ENCODE data around the gene FZD2. TPM values are rescaled to one million over a fixed set of nuclear protein-coding genes. Genes with fewer than 3 reads are reported as not detected.
"Not testable (repeated sequence)": the region's sequence is repeated elsewhere in the genome, so short reads cannot be mapped to it uniquely, and the experiment has no call there.

Gene FZD2
- total RNA-seq: 7.7 TPM

DNA sequence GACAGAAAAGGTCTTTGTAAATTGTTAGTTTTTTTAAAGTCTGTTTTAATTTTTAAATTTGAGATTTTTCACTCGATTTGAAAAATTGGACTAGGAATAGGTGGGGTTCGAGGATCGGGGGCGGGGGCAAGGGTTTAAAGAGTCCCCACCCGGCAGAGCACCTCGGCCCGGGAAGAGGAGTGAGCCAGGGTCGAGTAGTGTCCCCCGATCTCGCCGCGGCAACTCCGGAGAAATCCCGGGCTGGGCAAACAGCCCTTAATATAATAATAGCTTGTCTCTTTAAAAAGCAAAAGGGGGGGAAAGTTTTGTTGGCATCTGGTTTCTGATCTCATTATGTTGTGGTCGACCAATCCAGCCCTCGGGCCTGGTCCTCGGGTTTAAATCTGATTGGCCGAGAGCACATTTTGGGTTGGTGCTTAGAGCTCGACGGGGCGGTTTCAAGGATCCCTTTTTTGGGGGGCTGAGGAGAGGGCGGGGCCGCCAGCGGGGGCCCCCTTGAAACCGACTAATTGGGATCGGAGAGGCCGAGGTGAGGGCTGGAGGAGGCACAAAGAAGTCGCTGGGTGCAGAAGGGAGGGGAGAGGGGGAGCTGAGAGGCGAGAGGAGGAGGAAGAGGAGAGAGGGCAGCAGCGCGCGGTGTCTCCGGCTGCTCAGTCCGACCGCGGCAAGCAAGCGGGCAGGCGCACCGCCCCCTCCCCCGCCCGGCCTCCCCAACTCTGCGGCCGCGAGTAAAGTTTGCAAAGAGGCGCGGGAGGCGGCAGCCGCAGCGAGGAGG lies at the start of gene FZD2:
Gene FZD2, plus strand, starts transcription at position 653 of the 775 bp plus-strand sequence. CDS start 205 bp downstream, outside the sequence.
- peak; percentile 85 for DNase-seq (ENCODE audit: low spot score)

DNA sequence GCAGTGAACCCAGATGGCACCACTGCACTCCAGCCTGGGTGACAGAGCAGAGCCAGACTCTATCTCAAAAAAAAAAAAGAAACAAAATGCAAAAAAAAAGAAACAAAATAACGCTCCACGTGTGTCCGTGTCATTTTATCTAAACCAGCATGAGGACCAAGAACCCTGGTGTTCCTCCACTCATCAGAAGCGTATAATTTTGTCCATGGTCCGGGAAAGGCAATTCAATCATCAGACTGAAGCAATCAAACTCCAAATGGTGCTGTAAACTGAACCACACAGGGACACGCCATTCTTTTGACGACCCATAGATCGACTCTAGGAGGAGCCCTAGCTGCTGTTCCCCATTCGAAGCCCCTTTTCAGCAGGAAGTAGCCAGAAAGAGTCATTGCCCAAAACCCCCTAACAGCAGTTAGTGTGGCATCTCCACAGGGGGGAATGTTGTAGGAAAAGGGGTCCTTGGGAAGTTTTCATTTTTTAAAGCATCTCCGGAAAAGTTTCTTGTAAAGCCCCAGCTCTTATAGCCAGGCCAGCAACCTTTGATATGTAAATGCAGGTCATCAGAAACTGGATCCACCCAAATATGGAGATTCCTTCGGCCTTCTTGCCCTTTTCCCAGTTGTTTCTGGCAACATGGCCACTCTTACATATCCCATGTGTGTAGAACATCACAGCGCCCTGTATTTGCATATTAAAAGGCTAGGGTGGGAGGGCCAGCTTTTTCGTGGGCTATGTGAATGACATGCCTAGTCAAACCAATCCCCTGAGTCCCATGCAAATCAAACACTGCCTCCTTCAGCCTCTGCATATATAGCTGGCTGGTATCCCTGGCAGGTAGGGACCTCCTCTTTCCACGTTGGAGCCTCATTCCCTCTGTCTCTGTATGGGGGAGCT lies 45.8 kb upstream of the FZD2 start:
- DNase-seq (ENCODE audit: low spot score): not testable (repeated sequence)

DNA sequence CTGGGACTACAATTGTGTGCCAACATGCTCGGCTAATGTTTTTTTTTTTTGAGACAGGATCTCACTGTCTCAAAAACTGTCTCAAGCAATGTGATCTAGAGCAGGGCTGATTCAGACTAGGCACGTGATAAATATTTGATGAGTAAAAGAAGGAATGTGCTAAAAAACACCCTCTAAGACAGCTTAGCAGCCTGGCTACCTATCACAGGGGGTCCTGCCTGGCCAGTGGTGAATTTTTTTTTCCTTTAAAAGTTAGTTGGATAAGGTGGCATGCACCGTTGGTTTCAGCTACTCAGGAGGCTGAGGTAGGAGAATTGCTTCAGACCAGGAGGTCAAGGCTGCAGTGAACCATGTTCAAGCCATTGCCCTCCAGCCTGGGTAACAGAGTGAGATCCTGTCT lies 39.3 kb upstream of the FZD2 start:
- no peak for DNase-seq (ENCODE audit: low spot score)

DNA sequence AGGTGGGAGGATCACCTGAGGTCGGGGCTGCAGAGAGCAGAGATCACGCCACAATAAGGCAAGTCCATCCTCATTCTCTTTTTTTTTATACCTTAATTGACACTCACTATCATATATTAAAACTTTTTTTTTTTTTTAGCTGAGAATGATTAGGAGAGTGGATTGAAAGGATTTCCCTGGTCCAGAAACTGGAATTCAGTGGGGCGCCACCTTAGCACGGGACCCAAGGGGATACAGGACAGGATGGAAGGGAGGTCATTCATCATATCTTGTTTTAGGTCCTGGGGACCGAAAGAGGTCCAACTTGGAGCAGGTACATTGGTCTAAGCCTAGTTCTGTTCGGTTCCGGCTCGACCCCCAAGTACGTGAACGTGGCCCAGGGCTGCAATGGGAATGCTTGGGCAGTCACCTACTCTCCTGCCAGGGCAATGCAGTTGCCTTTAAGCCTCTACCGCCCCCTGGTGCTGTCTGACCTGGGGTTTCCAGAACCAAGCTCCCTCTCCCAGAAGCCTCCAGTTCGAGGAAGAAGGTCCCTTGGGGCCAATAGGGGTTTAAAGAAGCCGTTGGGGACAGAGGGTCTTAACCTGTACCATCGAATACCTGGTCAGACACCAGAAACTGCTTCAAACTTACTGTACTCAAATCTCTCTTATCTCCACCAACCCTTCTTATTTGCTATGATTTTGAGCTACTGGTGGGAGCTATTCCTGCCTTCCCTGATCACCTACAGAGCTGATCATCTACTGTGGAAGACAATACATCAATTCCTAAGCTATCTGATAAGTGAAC lies 34.2 kb upstream of the FZD2 start:
- peak; percentile 59 for DNase-seq (ENCODE audit: low spot score)

DNA sequence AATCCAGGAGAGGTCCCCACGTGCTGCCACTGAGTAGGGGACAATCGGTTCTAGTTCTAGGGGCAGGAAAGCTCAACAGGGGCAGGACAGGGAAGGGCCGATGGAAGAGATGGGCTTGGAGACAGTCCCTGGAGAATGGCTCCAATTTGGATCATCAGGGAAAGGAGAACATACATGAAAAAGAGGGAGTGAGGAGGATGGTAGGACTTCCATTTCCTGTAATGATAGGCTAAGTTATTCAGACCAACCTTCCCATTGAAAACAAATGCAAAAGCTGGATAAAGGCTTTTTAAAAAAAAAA lies 33.7 kb upstream of the FZD2 start:
- DNase-seq (ENCODE audit: low spot score): no peak

DNA sequence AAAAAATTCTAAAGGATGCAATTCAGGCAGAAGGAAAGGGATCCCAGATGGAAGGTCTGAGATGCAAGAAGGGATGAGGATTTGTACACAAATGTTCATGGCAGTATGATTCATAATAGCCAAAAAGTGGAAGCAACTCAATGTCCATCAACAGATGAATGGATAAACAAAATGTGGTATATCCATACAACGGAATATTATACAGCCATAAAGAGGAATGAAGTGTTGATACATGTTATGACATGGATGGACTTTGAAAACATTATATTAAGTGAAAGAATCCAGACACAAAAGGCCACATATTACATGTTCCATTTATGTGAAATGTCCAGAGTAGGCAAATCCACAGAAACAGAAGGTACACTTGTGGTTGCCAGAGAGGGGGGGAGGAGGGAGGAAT lies 30.2 kb upstream of the FZD2 start:
- no peak for DNase-seq (ENCODE audit: low spot score)

DNA sequence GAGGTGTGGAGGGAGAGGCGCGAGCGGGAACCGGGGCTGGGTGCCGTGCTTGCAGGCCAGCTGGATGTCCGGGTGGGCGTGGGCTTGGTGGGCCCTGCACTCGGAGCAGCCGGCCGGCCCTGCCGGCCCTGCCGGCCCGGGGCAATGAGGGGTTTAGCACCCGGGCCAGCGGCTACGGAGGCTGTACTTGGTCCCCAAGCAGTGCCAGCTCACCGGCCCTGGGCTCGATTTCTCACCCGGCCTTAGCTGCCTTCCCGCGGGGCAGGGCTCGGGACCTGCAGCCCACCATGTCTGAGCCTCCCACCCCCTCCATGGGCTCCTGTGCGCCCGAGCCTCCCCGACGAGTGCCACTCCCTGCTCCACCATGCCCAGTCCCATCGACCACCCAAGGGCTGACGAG lies 29.3 kb upstream of the FZD2 start:
- DNase-seq (ENCODE audit: low spot score): no peak

DNA sequence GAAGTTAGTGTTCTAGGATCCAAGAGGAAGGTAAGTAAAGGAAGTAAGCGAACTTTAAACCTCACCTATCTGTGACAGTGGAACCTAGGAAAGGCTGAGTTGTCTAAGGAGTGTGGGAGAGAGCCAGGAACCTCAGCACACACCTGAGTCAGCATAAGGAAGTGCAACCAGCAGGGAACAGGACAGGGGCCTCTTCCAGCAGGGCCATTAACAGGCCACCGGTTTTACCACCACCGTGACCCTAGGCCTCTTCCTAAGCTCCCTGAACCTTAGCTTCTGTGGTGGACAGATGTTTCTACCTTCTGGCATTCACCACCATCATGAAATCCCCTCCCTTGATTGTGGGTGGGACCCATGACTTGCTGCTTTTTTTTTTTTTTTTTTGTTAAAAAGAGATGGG lies 27.4 kb upstream of the FZD2 start:
- no peak for DNase-seq (ENCODE audit: low spot score)

DNA sequence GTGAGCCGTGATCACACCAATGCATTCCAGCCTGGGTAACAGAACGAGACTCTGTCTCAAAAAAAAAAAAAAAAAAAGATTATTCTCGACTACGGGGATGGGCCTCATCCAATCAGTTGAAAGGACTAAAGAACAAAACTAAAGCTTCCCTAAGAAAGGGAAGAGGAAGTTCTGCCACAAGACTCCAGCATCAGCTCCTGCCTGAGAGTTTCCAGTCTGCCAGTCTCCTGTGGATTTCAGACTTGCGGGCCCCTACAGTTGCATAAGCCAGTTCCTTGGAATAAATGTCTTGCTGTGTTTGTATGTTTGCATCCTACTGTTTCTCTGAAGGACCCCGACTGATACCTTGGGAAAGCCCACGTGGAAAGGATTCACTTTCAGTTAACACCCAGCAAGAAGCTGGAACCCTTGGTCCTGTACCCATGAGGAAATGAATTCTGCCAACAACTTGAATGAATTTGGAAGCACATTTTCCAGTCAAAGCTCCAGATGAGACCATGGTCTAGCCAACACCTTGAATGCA lies 26.3 kb upstream of the FZD2 start:
- DNase-seq (ENCODE audit: low spot score): no peak

DNA sequence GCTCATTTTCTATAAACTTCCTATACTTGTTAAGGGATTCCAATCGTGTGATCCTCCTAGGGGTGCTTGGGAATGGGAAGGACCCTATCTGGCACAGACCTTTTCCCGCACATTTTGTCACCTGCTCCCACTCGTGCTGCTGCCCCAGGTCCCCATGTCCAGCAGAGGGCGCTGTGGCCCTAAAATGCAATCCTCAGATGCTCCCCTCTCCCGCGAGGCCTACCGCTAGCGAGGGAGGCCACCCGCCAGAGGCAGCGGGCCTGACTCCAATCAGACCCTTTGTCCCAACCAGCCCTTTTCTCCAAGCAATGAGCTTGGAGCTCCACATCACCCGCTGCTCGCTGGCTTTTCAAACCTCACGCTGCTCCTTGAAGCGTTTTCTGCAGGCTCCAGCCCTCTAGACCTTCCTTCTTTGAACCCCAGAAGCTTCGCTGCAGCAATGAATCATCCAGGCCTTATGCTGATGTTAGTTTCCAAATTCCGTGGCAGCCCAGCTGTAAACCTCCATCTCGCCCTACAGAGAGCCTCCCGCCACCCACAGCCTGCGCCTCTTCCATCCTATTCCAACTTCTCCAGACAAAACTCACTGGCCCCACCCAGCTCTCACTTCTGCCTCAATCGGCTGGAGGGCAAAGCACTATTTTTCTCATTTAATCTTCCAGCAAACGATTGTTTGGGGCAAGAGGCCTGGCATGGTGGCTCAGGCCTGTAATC lies 23.6 kb upstream of the FZD2 start:
- DNase-seq (ENCODE audit: low spot score): peak; percentile 83

DNA sequence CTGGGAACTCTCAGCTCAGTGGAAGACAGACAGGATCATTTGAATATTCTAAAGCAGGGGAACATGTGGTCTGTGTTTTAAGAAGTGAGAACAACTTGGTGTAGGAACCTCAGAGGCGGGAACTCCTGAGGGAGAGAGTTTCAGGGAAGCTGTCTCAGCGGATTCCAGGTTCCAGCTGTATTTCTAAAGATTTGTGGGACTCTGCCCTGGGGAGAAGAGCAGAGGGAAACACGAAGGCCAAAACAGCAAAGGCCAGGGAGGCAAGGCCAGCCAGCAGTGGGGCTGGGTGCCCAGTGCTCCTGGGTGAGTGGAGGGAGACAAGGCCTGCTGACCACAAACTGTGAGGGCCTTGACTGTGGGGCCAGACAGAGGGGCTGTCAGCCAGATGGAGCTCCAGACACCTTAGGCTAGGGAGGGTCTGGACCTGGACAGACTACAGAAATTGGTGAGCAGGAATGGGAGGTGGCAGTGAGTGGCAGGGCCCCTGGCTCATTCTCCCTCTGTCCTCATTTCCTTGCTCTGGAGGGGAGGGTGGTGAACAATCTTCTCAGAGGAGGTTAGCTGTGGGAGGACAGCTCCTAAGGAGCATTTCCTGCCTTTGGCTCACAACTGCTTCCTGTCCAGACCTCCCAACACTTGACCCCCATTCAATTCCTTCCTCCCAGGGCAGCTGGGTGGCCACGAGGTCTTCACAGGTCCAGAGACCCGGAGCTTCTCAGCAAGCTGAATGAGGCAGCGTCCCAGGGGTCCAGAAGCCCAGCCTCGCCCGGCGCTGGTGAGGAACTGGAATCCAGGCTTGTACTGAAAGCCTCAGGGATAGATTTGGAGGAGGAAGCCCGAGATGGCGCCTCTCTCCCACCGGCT lies 21.0 kb upstream of the FZD2 start:
- DNase-seq (ENCODE audit: low spot score): no peak

DNA sequence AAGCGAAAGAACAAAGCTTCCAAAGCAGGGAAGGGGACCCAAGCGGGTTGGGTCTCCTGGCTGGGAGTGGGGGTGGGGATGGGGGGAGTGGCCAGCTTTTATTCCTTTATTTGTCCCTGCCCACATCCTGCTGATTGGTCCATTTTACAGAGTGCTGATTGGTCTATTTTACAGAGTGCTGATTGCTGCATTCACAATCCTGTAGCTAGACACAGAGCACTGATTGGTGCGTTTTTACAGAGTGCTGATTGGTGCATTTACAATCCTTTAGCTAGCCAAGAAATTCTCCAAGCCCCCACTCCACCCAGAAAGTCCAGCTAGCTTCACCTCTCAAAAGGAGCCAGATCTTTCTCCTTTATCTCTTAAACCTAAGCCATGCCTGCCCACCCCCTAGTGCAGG lies 19.4 kb upstream of the FZD2 start:
- DNase-seq (ENCODE audit: low spot score): not testable (repeated sequence)

DNA sequence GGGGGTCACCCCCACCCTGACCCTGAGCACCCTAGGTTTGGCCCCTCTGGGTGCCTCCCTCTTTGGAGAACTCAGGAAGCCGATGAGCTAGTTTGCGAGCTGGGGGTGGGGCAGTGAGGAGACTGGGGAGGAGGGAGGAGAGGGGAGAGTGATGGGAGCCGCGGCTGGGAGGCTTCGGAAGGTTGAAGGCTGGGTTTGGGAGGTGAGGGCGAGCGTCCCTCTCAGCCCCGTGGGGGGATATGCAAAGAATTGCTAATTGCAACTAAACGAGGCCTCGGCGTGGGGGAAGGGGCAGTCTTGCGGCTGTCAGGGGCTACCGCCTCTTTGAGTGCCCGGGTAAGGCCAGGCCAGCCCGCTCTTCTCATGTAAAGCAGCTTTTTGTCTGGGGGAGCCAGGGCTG lies 17.6 kb upstream of the FZD2 start:
- DNase-seq (ENCODE audit: low spot score): no peak

DNA sequence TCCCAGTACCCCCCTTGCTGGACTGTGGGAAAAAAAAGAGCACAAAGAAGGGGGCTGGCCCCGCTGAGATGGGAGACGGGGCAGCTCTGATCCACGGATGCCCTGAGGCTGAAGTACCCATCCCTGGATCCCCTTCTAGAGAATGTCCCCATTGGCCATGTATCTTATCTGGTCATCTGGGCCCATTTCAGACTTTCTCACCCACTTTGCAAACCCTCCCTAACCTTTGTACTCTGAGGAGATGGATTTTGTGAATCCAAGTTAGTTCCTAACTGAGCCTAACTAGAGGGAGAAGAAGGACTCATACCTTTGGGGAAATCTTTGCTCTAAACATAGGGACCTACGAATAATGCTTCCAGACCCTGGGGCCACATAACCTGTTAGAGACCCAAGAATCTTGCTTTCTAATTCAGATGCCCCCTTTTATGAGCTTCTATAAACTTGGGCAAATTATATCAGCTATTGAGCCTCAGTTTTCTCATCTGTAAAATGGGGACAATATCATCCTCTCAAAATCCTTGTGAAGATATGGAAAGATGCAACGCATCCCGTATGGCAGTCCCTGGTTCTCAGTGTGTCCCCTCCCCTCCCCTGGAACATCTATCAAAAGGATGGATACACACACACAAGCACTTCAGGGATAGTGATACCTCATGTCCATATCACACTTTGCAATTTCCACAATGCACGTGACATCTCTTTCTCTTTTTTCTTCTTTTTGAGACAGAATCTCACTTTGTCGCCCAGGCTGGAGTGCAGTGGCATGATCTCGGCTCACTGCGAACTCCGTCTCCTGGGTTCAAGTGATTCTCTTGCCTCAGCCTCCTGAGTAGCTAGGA lies 16.8 kb upstream of the FZD2 start:
- DNase-seq (ENCODE audit: low spot score): no peak

DNA sequence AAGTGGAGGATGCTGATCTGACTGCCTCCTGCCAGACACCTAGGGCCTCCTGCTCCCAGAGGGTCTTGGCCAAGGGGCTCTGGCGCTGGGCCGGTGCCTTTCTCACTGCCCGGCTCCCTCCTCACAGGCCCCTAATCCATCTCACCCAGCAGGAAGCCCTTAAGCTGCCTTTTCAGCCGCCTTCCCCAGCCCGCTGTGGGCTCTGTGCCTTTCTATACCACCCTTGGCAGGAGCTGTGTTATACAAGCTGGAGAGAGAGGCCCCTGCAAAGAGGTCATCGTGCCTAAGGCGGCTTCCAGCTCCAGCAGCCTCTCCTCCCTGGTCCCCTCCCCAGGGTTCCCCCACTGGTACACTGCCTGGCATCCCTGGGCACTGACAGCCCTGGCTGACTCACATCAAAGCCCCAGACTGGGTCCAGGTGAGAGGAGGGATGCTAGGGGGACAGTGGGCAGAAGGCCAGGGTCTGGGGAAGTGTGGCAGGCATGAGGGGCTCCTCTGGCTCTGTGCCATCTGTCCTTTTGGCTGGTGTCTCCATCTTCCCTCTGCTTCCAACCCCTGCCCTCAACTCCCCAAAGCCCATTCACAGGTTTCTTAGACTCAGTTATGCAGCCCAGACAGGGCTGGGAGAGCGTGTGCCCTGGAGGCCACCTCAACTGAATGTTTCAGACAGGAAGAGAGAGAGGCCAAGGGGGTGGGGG lies 15.3 kb upstream of the FZD2 start:
- DNase-seq (ENCODE audit: low spot score): no peak

DNA sequence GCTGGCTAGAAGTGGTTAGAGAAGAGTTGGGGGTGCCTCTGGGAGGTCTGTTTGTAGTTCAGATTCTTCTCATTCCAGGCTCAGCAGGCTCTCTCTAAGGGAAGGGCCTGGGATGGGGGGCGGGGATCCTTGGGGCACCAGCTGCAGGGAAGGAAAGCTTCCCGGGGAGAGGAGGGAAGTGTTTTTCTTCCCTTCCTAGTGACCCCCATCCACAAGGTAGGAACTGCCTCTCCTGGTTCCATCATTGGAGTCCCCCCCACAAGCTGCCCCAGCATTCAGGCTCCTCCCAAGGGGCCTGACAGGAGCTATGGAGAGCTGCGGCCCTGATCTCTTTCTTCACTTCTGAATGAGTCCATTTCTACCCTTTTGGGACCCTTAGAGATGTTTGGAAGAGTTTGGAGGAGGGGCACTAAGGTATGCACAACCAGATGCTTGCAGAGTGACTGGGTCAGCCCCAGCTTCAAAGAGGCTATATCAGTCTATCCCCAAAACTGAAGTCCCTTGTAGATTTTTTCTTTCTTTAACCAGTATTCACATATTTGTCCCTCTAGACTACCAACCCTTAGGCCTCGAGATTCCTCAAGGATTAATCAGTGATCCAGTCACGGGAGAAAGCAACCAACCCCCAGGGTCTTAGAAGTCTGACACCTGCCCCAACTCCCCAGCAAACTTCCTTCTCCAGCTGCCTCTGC lies 13.9 kb upstream of the FZD2 start:
- no peak for DNase-seq (ENCODE audit: low spot score)

DNA sequence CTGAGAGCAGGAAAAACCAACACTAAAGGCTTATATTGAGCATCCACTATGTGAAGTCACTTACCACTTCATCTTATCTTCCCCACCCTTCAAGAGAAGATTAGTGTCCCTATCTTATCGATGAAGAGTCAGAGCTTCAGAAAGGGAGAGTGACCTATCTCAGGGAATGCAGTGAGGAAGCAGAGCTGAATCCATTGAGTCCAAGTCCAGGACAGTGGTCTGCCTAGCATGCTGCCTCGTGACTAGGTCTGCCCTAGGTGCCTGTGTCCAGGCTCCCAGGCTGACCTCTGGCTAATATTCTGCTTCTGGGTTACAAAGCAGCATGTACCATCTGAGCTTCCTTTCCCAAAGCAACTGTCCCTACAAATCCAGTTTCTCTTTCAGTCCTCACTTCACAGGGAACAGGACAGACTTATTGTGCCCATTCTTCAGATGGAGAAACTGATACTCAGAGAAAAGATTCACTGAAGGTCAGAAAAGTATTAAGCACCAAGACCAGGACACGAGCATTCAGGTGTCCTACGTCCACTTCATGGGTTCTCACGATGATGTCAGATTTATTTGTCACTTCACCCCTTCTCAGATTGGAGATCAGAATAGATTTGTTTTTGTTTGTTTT lies 13.3 kb upstream of the FZD2 start:
- DNase-seq (ENCODE audit: low spot score): no peak

All from mucosa of gallbladder (tissue), 1 donor.